Activated CD4-positive, alpha-beta T cell treated with anti-CD3 and anti-CD28 coated beads, Interleukin-2, amount 50 U/mL, for 16 hours (primary cell): ENCODE results near the gene RBP2.

ENCODE experiments used
- DNase-seq: peaks from one replicate; pipeline ENCODE4 v3.0.0-alpha.2; 2020

Gene RBP2

DNA sequence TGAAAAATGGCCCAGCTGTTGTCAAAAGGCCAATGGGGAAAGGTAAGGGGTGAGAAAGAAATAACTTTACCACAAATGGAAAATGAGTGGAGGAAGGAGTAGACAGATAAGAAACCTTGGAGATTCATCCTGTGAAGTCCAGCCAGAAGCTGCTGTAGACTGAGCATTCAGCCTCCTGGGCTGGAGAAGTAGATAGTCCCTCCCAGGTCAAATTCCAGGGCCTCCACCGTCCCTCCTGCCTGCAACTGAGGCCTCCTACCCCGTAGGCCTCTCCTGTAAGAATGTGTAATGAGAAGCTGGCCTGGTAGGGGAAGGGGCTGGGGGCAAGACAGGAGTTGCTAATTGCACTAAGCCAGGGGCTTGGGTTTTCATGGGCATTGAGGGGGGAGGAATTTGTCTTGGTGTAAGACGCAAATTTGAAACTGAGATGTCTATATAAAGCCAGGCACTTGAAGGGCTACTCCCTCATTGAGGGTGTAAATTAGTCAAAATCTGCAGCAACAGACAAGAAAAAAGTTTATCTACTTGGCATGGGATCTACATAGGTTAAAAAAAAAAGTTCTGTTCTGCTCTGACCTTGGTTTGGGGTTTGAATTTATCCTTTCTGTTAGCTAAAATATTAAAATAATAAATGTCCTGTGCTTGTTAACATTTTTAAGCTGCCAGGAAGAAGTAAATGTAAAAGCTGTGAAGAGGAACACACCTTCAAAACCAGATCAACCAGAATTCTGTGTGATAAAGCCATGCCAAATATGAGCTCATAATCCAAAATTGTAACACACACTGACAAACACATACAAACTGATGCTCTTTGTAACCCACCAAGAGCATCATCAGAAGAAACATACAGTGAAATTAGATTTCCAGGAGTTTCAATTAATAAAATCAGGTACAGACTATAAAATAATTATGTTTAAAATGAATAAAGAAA, 1.7 kb upstream of the RBP2 start:
- no peak for DNase-seq

DNA sequence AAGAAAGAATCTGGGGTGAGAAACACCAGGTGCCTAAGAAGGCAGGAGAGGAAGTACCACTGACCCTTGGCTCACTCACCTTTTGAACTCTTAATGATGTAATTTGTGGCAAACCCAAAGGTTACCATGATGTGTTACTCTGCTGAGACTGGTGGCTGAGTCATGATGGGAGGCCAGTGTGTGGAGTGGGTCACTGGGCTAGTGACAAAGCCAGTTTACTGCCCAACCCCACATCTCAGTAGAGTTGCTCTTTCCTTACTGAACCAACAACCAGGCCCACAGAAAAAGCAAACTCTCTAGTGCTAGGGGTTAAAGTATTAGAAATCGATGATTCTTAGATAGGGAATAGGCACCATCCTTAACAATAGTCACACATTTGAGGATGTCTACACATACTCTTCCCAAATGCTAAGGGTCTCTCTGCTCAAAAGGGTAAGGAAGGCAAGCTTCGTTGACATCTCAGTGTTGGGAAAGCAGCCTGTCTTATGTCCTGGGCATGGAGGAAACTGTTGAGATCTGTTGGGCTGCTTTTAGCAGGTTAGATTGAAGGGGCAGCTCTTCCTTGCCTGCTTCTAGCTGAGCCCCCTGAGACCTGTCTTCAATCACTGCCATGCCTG, 3.1 kb downstream of the RBP2 start:
- no peak for DNase-seq

DNA sequence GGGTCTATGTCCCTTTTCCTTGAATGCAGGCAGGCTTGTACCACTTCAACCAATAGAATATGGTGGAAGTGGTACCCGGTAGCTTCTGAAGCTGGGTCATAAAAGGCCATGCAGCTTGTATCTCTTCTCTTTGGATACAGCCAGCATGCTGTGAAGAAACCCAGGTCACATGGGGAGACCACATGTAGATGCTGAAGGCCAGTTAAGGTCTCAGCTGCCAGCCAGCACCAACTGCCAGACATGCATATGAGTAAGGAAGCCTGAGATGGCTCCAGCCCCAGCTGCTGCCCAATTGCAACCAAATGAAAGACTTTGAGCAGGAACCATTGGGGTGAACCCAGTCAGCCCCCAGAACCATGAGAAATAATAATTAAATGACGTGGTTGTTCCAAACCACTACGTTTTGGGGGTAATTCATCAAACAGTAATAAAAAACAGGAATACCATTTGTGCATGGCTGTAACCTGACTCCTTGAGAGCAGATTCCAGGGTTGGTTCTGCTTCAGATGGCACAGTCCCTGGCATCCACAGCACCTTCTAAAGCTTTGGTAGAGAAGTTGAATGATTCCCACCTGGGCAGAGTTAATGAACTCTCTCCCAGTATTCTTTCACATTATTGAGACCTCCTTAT, 3.8 kb downstream of the RBP2 start:
- no peak for DNase-seq

DNA sequence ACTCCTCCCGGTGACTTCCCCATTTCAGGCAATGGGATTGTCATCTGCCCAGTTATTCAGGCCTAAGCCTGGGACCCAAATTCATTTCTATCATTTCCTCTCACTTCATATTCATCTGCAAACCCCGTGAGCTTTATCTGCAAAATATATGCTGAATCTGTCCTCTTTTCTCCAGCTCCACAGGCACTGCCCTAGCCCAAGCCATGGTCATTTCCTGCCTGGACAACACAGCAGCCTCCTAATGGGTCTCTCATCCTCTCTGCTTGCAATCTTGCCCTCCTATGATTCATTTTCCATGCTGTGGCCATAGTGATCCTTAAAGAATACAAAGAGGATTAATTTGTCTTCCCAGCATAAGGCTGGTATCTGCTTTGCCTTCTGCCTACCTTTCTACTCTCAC, 6.1 kb downstream of the RBP2 start:
- no peak for DNase-seq

DNA sequence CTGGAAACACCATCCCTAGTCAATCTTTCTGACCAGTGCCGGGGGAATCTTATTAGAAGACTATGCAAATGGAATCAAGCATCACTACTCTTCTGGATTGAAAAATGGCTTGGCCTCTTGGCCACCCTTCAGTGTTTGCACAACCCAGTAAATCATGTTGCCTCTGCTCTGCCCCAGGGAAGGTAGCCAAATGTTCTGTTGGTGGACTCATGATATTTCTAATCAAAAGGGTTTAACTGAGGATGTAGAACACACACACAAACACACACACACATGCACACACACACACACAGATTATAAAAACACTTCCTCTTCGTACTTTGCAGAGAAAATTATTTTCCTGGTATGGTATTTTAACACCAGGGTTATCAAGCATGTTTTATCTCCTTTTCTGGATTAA, 7.9 kb downstream of the RBP2 start:
- no peak for DNase-seq

DNA sequence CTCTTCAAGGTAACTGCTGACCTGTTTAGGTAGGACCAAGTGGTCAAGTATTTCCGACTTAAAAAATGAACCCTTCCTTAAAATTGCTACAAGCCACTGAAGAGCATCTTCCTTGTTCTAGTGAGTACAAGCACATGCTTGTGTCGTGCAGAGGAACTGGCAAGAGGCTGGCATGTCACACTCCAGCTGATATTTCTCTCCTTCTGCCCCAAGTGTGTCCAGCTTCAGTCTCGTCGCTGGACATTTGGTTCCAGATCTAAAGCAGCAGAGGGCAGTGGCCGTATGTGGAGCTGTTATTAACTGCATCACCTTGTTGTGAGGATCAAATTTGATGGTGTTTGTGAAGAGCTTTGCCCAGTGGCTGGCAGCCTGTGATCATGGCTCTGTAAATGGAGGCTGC, 10.0 kb downstream of the RBP2 start:
- DNase-seq, result no peak

DNA sequence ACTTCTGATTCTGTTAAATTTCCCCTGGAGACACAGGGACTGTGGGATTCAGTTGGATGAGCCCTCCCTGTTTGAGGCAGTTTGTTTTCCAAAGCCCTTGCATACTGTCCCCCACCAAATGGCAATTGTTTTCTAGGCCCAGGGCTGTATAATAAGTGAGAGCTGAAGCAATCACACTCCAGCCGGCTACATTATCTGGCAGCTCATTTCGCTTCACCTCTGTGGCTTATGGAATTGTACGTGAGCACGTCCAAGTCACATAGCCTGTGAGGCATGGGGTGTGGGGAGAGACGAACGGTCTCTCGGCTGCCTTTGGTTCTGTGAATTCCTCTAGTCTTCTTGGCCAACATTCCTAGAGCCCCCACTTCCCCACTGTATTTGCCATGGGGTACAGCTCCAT, 10.7 kb downstream of the RBP2 start:
- DNase-seq, result no peak

DNA sequence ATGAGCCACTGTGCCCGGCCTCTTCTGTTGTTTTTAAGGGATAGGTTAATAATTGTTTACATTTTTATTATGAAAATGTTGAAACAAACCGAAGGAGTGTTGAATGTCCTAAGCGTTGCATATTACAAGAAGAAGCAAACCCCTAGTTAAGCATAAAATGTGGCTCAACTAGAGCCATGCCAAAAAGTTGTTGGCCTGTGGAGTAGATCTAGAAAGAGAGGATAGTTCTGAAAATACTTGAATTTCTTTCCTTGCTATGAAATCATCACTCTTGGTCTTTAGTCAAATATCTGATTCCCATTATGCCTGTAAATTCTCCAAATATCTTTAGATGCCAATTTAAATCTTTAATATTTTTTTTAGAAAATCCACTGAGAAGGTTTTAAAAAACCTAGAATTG, 12.8 kb downstream of the RBP2 start:
- DNase-seq, result no peak

DNA sequence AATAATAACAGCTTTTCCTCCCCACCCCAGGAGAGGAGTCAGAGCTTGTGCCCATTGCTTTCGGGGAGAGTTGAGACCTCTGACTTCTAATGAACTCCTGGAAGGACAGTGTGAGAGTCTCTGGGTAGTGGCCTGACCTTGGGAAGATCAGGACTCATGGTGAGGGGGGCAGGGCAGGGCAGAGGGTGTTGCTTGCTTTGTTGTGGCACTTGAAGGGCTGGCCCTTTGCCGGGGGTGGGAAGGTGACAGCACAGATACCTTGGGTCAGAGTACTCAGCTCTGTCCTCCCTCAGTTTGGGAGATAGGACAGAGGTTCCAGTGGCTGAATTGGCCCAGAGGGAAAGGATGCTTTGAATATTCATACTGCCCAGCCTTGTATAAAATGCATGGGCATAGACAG, 15.8 kb downstream of the RBP2 start:
- no peak for DNase-seq

DNA sequence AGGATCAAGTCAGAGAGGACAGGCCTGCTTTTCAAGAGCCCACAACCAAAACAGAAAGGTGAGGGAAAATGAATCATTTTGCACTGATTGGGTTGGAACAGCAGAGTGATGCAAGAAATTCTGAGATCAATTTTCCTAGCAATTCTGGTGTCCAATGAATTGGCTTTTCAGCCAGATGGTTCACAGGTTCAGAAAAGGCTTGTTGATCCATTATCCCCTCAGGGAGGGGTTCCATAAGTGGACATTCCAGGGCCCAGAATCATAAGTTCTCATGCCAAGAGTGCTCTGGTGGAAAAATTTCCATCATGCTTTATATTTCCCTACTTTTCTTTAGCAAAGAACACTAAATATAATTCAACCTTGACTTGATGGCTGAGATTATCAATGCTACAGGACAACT, 16.2 kb downstream of the RBP2 start:
- DNase-seq, result no peak

DNA sequence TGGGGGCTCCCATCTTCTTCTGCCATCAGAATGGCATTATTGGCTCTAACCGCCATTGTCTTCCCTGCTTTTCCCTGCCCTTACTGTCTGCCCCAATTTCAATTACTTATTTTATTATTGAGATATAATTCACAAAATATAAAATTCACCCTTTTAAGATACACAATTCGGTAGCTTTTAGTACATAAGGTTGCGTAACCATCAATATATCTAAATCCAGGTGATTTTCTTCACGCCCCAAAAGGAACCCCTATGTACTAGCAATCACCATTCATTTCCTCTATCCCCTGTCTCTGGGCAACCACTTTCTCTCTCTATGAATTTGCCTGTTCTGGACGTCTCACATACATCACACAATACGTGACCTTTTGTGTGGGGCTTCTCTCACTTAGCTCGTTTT, 18.0 kb downstream of the RBP2 start:
- no peak for DNase-seq

DNA sequence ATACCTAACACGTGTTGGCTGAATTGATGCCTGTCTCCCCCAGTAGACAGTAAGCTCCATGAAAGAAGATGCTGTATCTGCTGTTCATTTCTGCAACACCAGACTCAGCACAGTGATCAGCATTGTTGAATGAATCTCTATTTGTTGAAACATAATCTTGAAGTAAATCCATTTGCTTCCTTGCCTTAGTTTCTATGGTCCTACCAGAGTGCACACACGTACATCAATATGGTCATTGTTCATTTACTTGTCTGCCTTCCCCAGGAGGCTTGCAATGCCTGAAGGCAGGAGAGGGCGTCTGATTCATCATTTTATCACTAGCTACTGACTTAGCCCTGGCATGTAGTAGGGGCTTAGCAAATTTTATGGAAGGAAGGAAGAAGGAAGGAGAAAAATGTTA, 19.2 kb downstream of the RBP2 start:
- DNase-seq, result no peak

DNA sequence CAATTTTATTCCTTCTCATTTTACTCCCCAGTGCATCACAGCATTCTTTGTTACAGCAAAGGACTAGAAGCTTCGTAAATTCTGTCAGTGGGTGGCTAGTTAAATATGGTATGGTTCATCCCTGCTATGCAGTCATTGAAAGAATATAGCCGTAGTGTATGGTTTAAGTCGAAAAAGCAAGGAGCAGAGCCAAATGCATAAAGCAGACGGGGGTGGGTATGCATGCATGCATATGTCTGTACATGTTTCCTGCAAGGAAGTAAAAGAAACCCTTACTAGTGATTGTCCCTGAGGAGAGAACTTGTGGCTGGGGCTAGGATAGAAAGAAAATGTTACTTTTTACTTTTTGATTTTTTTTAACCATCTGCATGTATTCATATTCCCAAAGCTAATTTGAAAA, 19.9 kb downstream of the RBP2 start:
- DNase-seq, result no peak

DNA sequence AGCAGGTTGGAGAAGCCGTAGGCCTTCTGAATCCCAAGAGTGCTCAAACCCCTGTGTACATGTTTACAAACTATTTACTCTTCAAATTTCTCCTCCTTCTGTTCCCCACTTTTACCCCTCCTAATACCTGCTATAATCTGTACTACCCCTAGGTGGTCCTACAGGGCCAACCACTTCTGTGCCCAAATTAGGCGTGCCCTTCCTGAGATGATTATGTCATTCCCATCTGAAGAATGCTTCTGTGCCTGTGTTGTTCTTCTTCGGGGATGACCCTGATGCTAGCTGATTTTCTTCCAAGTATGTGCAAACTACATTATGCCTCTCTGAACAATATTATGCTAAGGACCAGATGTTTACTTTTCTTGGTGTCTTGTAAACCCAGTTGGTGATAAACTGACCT, 20.5 kb downstream of the RBP2 start:
- no peak for DNase-seq

DNA sequence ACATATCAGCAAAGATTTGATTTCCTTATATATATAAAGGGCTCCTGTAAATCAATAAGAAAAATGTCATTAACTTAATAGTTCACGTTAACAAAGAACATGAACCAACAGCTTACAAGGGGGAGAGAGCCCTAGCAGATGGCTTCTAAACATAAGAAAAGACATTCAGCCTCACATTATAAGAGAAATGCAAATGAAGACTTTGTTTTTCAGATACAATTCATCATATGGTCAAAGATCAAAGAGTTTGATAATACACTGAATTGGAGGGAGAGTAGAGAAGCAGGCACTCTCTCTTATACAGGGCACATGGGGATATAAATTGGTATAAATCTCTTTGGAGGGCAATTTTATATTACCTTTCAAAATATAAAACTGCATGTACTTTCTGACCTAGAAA, 21.1 kb downstream of the RBP2 start:
- no peak for DNase-seq

DNA sequence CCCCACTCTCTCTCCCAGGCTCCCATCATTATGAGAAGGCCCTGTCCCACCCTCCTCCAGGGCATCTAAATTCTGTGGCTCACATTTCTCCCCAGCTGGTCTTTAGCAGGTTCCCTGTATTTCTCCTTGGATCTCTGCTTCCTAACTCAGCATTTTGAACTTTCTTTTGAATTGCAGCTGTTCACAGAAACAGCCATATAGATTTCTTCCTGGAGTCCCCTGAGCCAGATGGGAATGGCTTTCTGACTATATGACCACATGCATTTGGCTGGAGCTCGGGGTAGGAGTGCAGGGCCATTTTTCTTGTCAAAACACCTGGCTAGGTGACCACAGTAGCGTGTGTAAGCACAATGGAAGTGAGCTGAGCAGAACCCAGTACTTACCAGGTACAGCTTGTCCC, 22.0 kb downstream of the RBP2 start:
- no peak for DNase-seq

DNA sequence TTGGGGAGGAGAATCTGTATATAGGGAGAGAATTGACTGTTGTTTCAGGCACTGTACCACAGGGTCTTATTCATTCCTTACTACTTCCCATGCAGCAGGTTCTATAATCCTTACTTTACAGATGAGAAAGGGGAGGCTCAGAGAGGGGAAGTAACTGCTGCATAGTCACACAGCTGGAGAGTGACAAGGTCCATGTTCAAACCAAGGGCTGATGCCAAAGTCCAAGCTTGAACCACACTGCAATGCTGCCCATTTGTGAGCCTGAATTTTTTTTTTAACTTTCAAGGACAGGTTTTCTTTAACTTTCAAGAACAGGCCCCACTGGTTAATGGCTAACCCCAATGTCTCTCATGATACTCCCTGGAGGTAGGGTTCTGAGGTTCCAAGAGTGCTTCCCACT, 26.2 kb downstream of the RBP2 start:
- no peak for DNase-seq

DNA sequence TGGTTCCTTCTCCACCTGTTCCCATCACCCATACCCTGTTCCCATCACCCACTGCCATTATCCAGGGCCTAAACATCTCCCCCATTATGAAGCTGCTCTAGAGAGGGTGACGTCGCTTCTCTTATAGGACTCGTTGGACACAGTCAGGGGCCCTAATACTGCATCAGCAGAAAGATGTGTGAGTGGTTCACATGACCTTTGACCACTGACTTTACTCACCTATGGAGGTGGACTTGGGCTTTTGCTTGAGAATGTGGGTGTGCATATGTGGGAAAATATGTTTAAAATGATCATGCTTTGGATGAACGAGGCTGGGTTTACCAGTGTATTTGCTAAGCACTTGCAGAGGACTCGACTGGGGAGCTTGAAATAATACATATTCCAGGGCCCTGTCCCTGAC, 26.8 kb downstream of the RBP2 start:
- DNase-seq, result no peak

DNA sequence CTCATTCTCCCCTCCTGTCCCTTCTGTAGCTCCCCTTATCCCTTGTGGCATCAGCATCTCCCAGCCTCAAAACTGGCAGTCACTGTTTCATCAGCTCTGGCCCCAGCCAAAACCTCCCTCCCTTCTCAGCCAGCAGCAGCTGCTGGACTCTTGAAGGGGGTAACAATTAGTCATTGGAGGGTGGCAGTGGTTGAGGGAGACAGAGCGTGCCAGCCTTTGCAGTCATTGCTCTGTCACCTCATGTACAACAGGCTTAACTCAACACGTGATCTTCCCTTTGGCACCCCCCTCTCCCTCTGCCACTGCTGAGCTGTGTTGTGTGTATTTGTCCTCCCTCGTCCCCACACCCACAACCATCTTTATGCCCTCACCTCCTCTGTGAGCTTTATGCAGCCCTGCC, 28.2 kb downstream of the RBP2 start:
- no peak for DNase-seq

DNA sequence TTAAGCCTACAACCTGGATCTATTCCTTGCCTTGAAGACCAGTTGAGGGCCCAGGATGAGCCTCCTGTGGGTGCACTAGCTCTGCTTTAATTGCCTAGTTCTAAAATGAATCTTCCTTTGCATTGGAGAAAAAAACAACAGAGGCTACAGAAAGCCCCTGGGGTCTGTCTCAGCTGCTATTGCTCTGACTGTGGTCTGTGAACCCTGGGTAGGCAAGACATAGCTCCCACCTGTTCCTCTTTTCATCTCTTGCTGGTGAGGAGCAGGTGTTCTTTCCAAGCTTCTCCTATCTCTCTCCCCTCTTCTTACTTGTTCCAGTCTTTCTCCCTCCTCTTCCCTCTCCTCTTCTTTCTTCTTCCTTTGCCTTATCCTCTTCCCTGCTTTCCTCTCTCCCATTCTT, 28.8 kb downstream of the RBP2 start:
- no peak for DNase-seq

DNA sequence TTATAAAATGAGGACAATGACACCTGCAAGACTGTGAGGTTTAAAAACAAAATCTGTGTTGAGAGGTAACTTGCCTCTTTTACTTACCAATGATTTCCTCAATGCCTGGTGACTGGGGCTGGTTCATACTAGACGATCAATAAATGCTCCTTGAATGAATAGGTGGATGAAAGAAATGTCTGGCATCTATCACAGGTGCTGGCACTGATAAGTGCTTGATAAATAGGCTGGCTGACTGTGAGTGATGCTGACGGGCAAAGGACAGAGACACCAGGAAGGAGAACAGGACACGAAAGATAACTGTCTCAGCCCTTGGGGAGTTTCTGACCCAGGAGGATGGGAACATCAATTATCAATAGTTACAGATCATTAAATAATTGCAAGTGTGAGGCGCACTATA, 31.9 kb downstream of the RBP2 start:
- no peak for DNase-seq

DNA sequence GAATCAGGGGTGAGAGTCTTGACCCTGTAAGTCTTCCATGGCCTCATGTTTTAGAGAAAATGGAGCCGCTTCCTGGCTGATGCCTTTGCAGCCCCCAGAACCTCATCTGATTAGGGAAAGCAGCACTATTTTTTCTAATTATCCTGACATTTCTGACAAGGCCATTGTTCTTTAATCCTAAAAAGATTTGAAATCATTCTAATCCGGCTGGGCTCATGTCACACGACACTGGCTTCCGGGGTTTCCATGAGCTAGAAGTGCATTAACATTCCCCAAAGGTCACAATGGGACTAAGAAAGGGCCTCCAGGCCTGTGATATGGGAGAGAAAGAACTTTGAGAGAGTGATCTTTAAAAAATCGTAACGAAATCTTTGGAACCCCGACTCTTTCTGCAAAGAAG, 33.1 kb downstream of the RBP2 start:
- no peak for DNase-seq

DNA sequence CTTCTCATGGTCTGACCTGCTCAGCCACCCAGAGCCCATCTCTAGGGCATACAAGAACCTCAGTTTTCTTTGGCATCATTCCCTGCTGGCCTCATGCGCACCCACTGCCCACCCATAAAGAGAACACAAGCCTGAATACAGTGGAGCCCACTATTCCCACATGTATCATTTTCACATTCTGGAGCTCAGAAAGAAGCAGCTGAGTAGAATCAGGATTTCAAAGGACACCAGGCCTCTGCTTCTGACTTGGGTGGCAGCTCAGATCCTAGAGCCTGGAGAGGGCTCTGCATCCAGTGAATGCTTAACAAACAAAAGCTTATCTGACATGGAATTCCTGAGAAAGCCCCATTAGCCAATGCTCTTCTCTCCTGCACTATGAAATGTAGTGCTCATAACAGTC, 34.7 kb downstream of the RBP2 start:
- DNase-seq, result no peak
